HG03354 (cell line): ENCODE results near the gene HPRT1.

Experiments
- ATAC-seq: cut with Tn5 transposase; IDR thresholded peaks from one replicate; pipeline ENCODE4 v1.9.1; 2021; ENCODE audit warnings: mild to moderate bottlenecking; ENCODE audit not compliant: unreplicated experiment, poor library complexity, severe bottlenecking

The HPRT1 gene

DNA sequence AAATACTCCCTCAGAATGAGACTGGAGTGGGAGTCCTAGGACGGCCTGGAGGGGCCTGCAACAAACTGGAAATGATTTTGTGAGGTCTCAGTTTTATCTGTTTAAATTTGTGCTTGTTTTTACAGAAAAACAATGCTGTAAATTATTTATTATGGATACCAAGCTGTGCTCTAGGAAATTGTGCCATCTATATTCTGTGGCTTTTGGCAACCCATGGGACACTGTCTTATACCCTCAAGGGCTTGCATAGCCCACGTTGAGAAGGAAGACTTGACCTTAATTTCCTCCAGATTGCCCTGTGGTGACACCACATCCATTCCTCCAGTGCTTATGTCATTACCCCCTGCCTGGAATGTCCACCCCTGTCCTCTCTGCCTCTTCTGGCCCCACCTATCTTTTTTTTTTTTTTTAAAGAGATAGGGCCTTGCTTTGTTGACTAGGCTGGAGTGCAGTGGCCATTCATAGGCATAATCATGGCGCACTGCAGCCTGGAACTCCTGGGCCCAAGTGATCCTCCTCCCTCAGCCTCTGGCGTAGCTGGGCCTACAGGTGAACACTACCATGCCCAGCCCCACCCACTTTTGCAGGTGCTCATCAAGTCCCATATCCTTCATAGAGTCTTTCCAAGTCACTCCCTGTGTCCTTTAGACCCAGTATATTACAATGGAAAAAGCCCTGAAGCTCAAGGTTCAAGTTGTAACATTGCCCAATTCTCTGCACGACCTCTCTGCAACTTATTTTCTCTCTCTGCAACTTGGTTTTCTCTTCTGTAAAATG, 77.4 kb downstream of the HPRT1 start:
- ATAC-seq = no peak

DNA sequence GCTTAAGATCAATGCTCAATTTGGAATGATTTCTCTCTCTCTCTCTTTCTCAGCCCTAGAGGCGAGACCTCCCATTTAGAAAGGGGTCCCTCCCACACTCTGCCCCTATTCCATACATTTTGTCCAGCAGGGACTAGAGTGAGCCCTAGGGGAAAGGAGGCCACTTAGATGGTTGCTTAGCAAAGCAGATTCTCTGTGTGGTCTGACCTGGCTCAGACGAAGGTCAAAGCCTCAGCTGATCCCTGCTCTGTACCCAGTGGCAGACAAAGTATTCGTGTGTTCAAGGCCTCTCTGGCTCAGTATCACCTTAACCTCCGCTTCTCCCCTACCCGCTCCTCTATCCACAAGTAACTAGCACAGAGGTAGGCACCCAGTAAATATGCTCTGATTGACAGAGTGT, 78.4 kb downstream of the HPRT1 start:
- no peak for ATAC-seq

DNA sequence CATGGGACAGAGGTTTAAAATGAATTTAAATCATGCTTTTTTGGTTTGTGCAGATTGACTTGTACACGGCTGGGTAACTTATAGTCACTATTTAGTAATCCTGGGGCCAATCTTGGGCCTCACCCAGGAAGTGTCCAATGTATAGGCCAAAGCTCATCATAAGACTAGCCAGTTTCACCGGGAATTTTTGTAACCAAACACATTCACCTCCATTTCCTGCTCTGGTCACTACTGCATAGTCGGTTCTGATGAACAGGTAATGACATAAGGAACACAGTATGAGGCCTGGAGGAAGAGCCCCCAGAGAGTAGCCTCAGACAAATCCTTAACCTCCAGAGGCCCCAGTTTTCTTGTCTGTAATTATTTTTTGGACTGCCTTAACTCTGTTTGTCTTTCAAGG, 81.9 kb downstream of the HPRT1 start:
- no peak for ATAC-seq

DNA sequence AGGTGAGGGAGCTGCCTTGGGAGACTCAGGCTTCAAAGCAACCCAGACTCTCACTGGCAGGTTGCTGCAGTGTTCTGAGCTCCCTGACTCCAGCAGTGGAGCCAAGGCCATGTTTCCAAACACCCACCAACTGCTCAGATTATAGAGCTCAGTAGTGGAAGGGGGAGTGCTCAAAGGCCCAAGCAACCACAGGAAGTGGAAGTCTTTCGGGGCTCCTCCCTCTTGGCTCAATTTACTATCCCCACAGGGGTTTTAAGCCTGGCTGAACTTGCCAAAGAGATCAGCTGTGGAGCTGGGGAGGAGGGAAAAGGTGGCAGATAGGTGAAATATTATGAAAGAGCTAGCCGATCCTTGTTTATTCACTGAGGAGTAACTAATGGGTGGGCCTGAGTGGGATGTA, 82.5 kb downstream of the HPRT1 start:
- ATAC-seq = peak; percentile 63

DNA sequence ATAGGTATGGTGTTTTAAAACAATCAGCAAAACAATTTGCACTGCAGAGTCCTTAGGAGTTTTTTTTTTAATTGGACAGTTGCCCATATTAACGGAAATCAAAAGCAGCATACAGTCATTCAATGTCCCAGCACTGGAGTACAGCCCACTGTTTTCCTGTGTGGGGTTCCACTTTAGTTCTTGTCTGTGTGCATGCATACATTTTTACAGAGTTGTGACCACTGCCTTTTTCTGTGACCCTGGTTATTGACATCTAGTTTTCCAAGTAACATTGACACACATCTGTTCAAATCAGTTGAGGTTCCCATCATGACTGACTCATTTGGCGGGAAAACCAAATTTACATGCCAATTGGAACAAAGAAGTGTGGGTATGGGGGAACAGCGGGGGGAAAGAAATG, 83.3 kb downstream of the HPRT1 start:
- ATAC-seq = no peak

DNA sequence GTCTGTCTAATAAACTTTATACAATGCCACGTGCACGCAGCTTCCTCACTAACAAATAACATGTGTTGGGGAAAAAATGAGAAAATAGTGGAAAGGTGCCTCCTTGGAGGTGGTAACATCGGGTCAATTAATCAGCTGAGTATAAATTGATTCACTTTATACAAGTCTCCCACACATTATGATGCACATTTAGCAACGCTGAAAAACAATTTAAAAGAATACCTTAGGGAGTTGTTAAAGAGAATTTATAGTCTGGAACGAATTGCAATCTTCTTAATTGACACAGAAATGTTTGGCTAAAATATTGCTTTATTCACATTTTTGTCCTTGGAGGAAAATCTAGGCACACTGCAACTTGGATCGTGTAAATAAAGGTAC, 84.2 kb downstream of the HPRT1 start:
- no peak for ATAC-seq

DNA sequence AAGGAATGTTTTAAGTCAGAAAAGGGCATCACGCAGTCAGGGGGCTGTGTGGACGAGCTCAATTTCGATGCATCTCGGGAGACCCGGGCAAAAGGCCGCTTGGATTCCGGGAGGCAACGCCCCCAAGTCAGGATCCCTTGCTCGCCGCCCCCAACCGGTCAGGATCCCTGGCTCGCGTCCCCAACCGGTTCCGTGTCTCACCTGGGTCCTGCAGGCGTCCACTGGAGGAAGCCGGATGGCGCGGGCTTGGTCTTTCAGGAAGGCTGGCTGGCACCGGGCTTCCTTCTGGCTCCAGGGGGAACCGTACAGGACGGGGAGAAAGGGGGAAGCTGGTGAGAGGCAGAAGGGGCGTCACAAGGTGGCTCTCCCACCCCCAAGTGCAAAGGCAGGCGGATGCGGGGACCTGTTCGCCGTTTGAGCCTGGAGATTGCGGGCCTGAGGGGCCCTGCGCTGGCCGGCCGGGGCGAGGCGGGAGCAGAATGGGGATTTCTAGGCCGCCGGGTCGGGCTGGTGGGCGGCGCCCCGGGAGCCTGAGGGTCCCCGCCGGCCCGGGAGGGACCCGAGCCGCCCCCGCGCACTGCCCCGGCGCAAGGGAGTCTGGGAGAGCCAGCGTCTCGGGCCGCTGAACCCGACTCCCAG, 84.7 kb downstream of the HPRT1 start:
- no peak for ATAC-seq

DNA sequence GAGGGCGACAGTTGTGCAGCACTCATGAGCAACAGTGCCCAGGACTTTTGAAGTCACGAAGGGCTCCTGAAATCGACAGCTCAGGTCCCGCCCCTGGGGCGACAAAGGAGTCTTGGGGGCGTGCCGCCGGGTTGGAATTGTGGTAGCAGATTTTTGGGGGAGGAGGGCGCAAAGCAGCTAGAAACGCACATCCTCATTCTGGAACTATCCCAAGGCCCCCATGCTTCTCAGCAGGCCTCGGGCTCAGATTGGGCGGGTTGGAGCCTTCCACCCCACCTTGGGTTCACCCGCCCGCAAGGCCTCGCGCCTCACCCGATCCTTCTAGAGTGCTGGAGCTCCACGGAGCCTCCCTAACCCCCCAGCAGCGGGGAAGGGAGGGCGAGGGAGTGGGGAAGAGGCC, 85.5 kb downstream of the HPRT1 start:
- ATAC-seq = no peak

DNA sequence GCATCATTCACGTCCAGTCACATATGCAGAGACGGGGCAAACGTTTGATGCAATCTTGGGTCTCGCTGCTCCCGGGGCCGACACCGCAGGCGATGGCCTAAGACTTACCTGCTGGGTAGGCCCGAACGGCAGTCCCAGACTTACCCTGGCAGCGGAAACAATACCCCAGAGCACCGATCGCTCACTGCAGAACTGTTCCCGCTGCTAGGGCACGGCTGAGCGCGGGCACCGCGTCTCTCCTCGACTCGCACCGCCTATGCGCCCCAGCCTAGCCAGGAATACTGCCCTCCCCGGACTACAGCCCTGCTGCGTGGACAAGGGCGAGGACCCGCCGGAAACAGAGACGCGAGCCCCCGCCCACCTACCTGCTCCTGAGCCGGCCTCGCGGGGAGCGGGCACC, 86.2 kb downstream of the HPRT1 start:
- ATAC-seq = no peak

DNA sequence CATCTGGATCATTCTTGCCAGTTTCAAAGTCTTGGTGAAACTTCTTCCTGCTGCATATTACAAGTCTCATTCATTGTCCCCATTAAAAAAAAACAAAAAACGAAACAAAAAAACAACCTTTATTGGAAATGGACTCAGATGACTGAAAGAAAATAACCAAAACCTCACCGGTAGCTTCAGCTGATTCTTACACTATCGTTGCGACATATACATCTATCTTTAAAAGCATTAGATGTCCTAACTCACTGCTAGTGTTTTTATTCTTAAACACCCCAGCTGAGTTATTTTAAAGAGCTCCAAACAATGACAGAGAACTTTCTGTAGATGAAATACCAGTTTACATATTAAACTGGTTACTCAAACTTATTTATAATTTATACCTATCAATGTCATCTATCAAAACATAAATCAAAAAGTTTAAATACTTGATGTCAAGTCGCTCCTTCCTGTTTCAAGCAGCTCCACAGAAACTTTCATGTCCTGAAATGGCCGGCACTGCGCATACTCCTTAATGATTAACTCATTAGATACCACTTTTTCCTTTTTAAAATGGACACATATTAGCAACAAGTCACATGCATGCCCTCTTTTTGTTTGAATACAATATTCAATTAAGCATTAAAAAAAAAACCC, 87.2 kb downstream of the HPRT1 start:
- no peak for ATAC-seq

DNA sequence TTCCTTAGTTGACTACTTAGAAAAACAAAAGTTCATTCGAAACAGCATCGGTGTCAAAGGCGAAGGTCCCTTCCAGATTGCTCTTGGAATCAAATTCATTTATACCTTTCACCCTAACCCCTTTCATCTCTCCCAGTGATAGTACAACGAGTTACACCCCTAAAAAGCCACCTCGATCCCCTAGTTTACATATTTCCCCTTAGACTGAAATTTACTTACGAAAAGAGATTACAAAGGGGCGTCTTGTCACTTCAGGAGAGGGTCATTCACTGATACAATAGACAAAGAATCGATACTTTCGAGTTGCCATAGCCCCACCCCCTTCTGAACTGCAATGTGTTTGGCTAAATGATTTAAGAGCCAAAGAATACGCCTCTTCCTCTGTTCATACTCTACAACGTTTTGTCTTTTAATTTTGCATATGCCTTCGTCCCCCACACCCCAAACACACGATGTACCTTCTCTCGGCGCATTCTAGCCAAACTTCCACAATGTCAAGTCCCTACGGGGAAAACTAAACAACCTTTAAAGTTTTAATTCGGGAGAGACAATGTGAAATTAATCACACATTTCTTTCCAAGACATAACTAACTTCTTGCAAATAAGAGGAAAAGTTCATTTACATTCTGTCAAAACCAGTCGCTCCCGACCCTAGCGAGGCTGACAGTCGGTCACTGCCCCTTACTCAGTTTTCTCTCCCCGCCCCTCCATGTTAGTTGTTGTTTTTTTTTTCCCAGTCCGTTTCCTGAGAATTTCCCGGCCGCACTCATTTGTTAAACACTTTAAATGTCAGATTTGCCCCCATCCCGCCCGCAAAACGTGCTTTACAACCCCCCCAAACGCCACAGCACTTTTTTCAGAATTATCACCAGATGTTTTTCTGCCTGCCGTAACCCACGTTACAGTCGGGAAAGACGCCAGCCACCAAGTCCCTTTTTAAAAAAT, 88.6 kb downstream of the HPRT1 start:
- peak; percentile 44 for ATAC-seq
